ENCODE data around the gene ICAM1.
"Not testable (repeated sequence)": the region's sequence is repeated elsewhere in the genome, so short reads cannot be mapped to it uniquely, and the experiment has no call there.

Gene ICAM1

GRCh38 chr19:10270616-10271394, at the start of gene ICAM1:
ICAM1 (plus strand) TSS chr19:10271120; CDS start chr19:10271160, 40 bp downstream.
- no peak for DNase-seq
- in situ Hi-C loops (cut with HindIII; ENCODE audit: low pct_ligation_motif_present, low pct_unique_long_range_greater_than_20kb, low sequenced_read_pairs): no loop called here

GRCh38 chr19:10222201-10222890, 48.6 kb upstream of the ICAM1 start:
- no peak for DNase-seq
- in situ Hi-C loops (cut with HindIII; ENCODE audit: low pct_ligation_motif_present, low pct_unique_long_range_greater_than_20kb, low sequenced_read_pairs): no loop called here

DNA sequence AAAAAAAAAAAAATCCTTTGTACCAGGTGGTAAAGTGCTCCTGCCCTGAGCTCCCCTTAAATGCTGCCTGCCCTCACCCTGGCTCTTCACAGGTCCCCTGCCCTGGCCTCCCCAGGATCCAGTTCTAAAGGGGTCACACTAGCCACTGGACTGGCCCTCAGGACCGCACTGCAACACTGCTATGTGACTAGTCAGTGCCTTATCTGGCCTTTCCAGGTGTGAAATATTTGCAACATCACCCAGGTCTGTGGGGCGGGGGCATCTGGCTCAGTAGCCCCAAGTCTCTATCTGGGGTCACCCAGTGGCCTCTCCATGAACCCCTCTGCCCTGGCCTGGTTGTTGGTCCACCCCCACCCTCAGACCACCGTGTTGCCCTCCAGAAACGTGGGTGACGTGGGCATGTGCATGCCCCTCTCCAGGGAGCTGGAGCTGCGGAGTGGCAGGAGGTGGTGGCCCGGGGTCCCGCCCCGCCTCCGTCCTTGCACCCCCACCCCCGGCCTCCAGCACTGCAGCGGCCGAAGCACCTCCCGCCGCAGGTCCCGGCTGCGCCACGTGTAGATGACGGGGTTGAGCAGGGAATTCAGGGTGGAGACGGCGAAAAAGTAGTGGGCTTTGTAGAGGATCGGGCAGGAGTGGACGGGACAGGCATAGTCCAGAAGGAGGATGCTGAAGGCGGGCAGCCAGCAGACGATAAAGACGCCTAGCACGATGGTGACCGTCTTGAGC, 47.3 kb upstream of the ICAM1 start:
- DNase-seq: no peak
- in situ Hi-C loops (cut with HindIII; ENCODE audit: low pct_ligation_motif_present, low pct_unique_long_range_greater_than_20kb, low sequenced_read_pairs): no loop called here

DNA sequence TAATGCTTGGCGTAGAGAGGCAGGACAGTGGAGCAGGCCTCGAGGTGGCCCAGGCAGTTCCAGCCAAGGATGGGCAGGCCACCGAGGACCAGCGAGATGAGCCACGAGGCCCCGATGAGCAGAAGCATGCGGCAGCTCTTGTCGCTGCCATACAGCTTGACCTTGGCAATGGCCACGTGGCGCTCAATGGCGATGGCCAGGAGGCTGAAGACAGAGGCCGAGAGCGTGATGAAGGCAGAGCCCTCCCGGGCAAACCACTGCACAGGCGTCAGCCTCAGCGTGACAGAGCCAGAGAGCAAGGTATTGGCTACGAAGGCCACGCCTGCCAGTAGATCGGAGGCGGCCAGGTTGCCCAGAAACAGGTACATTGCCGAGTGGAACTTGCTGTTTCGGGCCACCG, 46.6 kb upstream of the ICAM1 start:
- in situ Hi-C loops (cut with HindIII; ENCODE audit: low pct_ligation_motif_present, low pct_unique_long_range_greater_than_20kb, low sequenced_read_pairs): no loop called here
- DNase-seq: no peak

GRCh38 chr19:10226021-10226375, 44.9 kb upstream of the ICAM1 start:
- in situ Hi-C loops (cut with HindIII; ENCODE audit: low pct_ligation_motif_present, low pct_unique_long_range_greater_than_20kb, low sequenced_read_pairs): no loop called here
- no peak for DNase-seq

GRCh38 chr19:10226376-10227025, 44.4 kb upstream of the ICAM1 start:
- in situ Hi-C loops (cut with HindIII; ENCODE audit: low pct_ligation_motif_present, low pct_unique_long_range_greater_than_20kb, low sequenced_read_pairs): no loop called here
- DNase-seq: no peak

DNA sequence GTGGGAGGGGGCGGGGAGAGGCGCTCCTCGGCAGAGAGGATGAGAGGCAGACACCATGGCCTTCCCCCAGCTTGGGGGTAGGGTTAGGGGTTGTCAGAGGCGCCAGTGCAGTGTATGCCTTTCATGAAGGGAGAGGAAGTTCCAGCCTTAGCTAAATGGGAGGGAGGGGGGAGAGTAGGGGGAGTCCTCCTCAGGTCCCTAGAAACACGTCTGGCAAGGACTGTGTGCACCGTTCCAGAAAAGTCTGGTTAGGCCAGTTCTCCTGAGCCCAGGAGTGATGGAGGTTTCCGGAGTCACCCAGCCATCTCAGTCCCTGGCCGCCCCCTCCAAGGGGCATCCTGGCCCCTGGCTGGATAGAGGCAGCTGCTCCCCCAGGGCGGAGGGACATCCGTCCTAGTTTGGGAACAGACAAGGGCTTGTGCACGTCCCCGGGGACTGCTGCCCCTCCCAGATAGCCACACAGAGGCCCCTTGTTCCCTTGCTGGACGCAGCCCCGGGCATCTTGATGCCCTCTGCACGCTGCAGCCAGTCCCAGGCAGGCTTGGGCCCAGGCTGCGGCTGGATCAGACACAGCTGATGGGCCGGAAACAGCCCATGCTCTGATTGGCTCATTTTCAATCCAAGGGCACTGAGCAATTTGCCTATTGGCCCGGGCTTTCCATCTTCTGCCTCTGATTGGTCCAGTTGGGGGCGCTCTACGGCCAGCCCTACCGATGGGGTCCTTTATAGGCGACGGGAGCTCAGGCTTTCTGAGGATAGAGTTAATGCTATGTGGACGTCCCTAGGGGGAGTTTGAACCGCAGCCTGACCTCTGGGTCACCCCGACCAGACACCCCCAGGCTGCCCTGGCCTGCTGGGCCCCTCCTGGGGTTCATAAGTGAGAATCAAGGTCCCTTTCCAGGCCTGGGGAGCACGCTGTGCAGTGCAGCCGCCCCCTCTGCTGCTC, 43.6 kb upstream of the ICAM1 start:
- in situ Hi-C loops (cut with HindIII; ENCODE audit: low pct_ligation_motif_present, low pct_unique_long_range_greater_than_20kb, low sequenced_read_pairs): no loop called here
- no peak for DNase-seq

GRCh38 chr19:10228393-10228792, 42.5 kb upstream of the ICAM1 start:
- in situ Hi-C loops (cut with HindIII; ENCODE audit: low pct_ligation_motif_present, low pct_unique_long_range_greater_than_20kb, low sequenced_read_pairs): no loop called here
- DNase-seq: no peak

DNA sequence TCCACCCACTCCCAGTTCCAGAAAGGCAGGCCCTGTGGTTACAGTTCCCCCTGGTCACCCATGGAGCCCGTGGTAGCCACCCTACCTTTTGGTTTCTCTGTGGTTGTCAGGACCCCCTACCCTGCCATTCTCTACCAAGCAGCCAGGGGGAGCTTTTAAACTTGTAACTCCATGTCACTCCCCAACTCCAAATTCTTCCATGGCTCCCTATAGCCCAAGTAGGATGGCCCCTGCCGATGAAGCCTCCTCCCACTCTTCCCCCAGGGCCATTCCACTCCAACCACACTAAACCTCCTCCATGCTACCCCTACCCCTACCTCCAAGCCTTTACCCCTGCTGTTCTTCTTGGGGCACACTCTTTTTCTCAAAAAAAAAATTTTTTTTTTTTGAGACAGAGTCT, 42.0 kb upstream of the ICAM1 start:
- in situ Hi-C loops (cut with HindIII; ENCODE audit: low pct_ligation_motif_present, low pct_unique_long_range_greater_than_20kb, low sequenced_read_pairs): no loop called here
- DNase-seq: peak; percentile 37

- in situ Hi-C loops (cut with HindIII; ENCODE audit: low pct_ligation_motif_present, low pct_unique_long_range_greater_than_20kb, low sequenced_read_pairs): no loop called here
- no peak for DNase-seq
Observed at GRCh38 chr19:10230173-10230860, 40.6 kb upstream of the ICAM1 start.

GRCh38 chr19:10230861-10231611, 39.9 kb upstream of the ICAM1 start, which contains the start of gene S1PR2:
S1PR2 (minus strand) TSS chr19:10231331; CDS start chr19:10224905, 6,426 bp downstream.
- in situ Hi-C loops (cut with HindIII; ENCODE audit: low pct_ligation_motif_present, low pct_unique_long_range_greater_than_20kb, low sequenced_read_pairs): no loop called here
- DNase-seq: peak; percentile 34

DNA sequence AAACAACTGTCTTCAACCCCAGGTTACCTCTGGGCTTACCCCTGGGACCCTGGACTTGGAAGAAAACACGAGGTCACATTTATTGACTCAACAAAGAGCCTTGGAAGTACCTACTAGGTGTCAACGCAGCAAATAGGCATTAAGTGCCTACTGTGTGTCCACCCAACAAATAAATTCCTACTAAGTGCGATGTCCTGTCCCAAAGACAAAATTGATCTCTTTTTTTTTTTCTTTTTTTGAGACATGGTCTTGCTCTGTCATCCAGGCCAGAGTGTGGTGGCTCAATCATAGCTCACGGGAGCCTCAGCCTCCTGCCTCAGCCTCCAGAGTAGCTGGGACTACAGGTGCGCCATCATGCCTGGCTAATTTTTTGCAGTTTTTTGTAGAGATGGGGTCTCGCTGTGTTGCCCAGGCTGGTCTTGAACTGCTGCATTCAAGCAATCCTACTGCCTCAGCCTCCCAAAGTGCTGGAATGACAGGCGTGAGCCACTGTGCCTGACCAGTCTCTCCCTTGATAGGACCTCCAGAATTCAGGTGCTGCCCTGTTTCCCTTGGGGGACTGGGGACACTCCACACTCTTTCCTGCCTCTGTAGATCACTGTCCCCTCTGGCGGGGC, 39.2 kb upstream of the ICAM1 start:
- in situ Hi-C loops (cut with HindIII; ENCODE audit: low pct_ligation_motif_present, low pct_unique_long_range_greater_than_20kb, low sequenced_read_pairs): no loop called here
- DNase-seq: no peak

GRCh38 chr19:10233946-10234345, 37.0 kb upstream of the ICAM1 start:
- in situ Hi-C loops (cut with HindIII; ENCODE audit: low pct_ligation_motif_present, low pct_unique_long_range_greater_than_20kb, low sequenced_read_pairs): no loop called here
- no peak for DNase-seq

- DNase-seq: no peak
- in situ Hi-C loops (cut with HindIII; ENCODE audit: low pct_ligation_motif_present, low pct_unique_long_range_greater_than_20kb, low sequenced_read_pairs): no loop called here
Observed at GRCh38 chr19:10235003-10235402, 35.9 kb upstream of the ICAM1 start.

GRCh38 chr19:10235409-10235808, 35.5 kb upstream of the ICAM1 start:
- DNase-seq; in situ Hi-C loops (cut with HindIII; ENCODE audit: low pct_ligation_motif_present, low pct_unique_long_range_greater_than_20kb, low sequenced_read_pairs): not testable (repeated sequence)

DNA sequence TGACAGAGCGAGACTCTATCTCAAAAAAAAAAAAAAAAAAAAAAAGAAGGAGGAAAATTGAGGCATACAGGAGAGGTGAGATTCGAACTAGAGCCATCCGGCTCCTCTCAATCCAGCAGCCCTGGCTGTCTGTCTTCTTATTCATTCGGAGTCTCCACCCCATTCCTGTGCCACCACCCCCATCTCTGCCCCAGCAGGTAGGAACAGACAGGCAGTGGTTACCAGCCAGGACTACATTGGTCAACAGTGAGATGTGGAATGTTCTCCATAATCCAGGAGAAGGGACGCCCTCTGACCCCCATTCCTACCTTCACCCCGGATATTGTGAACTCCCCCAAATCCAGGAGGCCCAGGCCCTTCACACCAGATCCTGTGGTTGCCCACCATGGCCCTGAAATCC, 33.2 kb upstream of the ICAM1 start:
- in situ Hi-C loops (cut with HindIII; ENCODE audit: low pct_ligation_motif_present, low pct_unique_long_range_greater_than_20kb, low sequenced_read_pairs): no loop called here
- DNase-seq: no peak

Measured in ACHN (cell line).